Activated T-cell treated with anti-CD3 and anti-CD28 coated beads for 4 hours (primary cell): ENCODE results near the gene PMM1.
"Not testable (repeated sequence)": the region's sequence is repeated elsewhere in the genome, so short reads cannot be mapped to it uniquely, and the experiment has no call there.

Source experiments
- DNase-seq: peaks from one replicate; pipeline ENCODE4 v3.0.0-alpha.2; 2020

The PMM1 gene

DNA sequence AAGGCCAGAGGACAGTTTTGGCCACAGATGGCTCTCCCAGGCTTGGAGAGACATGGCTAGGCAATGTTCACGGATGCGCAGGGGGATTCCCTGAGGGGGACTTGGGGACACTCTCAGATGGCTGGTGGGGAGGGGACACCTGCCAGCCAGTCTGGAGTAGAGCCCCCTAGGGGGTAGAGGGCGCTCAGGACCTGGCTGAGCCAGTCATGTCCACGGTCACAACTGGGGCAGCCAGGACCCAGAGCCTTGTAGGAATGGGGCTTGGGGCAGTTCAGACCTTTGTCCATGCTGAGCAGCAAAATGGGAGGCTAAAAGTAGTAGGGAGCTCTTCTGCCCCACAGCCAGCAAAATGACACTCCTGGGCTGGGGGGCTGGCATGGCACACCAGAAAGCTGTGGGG lies 27.2 kb downstream of the PMM1 start:
- DNase-seq = no peak

- no peak for DNase-seq
These were observed 27.9 kb downstream of the PMM1 start for GRCh38 chr22:41561788-41562187.

GRCh38 chr22:41561335-41561734 lies 28.3 kb downstream of the PMM1 start:
- DNase-seq = no peak

DNA sequence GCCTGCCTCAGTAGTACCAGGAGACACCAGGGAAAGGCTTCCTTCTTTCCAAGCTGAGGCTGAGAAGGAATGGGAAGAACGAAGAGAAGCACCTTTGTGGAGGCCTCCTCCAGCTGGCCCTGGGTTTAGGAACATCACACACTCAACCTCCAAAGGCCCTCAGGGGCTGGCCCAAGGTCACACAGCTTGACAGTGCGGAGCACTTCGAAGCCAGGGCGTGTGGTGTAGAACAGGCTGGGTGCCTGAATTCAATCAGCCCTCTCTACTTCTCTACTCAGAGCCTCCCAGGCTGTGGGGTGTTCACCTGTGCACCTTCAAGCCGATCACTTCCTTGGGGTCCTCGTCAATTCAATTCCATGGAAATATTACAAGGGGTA lies 29.6 kb downstream of the PMM1 start:
- no peak for DNase-seq

- not testable (repeated sequence) for DNase-seq
These were observed 31.4 kb downstream of the PMM1 start for GRCh38 chr22:41558241-41558630.

DNA sequence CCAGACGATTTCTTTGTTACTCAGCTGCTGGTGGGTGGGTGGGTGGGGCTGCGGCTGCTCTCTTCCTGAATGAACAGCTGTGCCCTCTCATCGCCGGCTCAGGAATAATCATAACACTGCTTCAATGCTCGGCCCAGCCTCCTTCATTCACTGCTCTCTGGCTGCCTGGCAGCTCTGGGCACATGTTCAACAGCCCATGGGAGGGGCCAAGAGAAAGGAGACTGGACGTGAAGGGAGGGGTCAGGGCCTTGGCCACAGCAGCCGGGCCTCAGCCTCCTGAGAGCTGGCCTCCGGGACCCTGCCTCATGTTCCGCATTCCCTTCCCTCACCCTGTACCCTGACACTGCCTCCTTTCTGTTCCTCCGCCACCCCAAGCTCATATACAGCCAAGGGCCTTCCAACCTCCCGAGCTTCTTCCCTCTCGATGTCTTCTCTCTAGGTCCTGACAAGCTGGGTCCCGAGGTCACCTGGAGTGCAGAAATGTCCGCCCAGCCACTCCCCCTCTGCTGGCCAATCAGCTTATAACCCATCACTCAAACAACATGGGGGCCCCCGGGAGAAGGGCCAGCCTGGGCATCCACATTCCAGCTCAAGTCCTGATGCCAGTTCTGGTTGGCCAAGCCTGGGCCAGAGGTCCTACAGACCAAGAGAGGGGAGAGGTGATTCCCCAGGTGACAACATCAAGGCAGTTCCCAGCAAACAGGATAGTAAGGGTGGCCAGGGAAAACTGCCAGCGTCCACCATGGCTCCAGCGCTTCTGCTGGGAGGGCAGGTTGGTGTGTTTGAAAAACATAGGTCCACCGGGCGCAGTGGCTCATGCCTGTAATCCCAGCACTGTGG lies 32.0 kb downstream of the PMM1 start:
- no peak for DNase-seq

DNA sequence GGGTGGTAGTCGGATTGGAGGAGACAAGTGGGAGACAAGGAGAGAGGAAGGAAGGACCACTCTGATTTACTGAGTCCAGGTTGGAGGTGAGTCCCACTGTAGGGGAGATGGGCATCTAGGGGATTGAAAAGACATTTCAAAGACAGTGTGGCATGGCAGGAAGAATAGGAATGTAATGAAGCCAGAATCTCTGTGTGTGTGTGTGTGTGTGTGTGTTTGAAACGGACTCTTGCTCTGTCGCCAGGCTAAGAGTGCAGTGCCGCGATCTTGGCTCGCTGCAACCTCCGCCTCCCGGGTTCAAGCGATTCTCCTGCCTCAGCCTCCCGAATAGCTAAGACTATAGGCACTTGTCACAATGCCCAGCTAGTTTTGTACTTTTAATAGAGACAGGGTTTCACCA lies 33.1 kb downstream of the PMM1 start:
- no peak for DNase-seq

GRCh38 chr22:41555325-41555982 lies 34.2 kb downstream of the PMM1 start:
- no peak for DNase-seq

DNA sequence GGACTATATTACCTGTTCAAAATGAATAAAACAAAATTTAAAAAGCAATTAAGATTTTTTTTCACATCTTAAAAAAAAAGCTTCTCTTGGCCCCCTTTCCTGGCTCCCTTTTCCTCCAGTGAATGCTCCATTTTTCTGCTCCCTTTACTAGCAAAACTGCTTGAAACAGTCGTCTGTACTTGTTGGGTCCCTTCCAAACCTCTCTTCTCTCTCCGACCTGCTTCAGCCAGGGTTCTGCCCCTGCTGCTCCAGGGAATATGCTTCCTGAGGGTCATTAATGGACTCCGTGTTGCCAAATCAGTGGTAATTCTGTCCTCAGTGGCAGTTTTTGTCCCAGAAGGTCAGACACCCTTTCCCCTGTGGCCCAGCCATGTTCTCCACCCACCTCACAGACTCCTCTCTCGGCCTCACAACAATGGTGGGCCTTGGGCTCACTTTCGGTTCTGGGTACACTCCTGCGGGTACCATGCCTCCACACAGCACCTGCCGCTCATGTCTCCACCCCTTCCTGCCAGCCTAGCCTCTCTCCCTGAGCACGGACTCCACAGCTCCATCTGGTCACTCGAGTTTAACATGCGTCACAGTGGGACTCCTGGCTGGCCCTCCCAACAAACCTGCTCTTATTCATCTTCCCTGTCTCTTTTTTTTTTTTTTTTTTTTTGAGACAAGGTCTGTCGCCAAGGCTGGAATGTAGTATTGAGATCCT lies 37.6 kb downstream of the PMM1 start:
- no peak for DNase-seq

- no peak for DNase-seq
These were observed 38.6 kb downstream of the PMM1 start for GRCh38 chr22:41550952-41551491.

- no peak for DNase-seq
These were observed 40.8 kb downstream of the PMM1 start for GRCh38 chr22:41548830-41549211.

DNA sequence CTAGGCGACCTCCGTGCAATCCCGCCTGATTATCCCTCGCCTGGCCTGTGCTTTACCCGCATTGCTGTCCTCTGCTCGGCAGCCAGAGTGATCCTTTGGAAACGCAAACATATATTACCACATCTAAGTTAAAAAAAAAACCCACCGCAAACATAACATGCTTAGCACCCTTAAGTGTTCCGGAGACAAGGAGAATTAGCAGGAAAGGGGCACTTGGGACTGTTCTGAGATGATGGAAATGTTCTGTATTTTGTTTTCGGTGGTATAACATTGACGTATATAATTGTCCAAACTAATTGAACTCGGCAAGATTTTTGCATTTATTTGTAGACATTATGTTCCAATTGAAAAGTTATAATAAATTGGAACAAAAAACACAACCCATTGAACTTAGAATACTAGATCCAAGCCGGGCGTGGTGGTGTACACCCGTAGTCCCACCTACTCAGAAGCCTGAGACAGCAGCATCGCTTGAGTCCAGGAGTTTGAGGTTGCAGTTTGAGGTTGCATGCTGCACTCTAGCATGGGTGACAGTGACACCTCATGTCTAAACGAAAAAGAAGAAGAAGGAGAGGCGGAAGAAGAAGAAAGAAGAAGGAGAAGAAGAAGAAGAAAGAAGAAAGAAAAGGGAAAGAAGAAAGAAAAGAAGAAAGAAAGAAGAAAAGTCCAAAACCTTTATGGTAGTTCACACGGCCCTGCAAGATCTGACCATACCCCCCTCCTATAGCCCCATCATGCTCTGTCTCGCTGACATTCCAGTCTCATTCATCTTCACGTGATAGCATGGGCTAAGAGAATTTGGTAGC lies 44.8 kb downstream of the PMM1 start:
- DNase-seq = no peak

- peak; percentile 93 for DNase-seq
These were observed 45.6 kb downstream of the PMM1 start, which contains the start of gene POLR3H for GRCh38 chr22:41543854-41544670. Gene POLR3H, minus strand, starts transcription at chr22:41544470. Its CDS starts 369 bp downstream, at chr22:41544101.

DNA sequence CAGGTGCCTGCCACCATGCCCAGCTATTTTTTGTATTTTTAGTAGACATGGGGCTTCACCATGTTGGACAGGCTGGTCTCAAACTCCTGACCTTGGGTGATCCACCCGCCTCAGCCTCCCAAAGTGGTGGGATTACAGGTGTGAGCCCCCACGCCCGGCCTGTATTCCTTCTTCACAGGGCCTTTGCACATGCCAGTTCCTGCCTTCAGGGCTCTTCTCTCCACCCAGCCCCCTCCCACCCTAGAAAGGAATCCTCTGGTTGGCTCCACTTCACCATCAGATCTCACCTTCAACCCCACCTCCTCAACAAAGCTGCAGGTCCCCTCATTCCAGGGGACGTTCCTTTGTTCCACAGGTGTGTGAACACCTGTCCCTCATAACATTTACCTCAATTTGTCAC lies 47.4 kb downstream of the PMM1 start:
- no peak for DNase-seq

GRCh38 chr22:41541484-41541883 lies 48.2 kb downstream of the PMM1 start:
- DNase-seq = no peak

DNA sequence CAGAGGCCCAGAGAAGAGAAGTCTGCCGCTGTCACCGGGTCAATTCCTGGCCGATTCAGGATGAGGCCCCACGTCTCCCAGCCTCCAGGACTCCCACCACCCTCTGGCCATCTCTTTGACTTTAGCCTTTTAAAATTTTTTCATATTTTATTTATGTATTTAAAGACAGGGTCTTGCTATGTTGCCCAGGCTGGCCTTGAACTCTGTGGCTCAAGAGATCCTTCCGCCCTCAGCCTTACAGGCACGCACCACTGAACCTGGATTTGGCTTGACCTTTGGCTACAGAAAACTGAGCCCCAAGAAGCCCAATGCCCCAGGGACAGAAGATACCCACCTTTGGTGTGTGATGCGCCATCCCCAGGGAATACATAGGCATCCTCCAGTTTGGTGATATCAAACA lies 49.3 kb downstream of the PMM1 start:
- DNase-seq = no peak

DNA sequence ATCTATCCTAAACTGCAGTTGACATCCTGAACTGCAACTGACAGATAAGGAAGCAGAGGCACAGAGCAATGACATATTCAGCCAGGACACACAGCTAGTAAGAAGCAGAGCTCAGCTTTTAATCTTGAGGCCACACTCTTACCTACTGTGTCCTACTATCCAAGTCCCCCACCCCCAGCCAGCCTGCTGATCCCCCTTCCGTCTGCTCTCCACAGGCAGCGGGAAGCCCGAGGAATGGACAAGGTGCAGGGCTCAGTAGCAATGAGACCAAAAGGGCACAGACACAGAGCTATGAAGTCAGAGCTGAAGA lies 49.7 kb downstream of the PMM1 start:
- no peak for DNase-seq

- DNase-seq = no peak
These were observed 50.3 kb downstream of the PMM1 start for GRCh38 chr22:41539146-41540005.

GRCh38 chr22:41538583-41538982 lies 51.1 kb downstream of the PMM1 start:
- DNase-seq = no peak

DNA sequence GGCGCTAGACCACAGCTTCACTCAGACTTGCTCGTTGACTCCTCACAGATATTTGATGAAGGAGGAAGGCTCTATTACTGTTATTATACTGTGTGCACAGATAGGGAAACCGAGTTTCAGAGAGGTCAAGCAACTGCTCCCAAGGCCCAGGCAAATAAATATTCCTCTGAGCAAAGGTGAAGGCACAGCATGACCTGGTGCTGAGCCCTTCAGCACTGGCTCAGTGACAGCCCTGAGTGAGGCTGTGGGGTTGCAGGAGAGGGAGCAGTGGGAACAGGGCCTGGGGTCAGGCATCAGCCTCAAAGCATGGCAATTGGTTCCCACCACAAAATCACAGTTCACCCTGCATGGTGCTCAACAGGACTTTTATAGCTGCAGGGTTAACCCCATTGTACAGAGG lies 52.4 kb downstream of the PMM1 start:
- DNase-seq = no peak

DNA sequence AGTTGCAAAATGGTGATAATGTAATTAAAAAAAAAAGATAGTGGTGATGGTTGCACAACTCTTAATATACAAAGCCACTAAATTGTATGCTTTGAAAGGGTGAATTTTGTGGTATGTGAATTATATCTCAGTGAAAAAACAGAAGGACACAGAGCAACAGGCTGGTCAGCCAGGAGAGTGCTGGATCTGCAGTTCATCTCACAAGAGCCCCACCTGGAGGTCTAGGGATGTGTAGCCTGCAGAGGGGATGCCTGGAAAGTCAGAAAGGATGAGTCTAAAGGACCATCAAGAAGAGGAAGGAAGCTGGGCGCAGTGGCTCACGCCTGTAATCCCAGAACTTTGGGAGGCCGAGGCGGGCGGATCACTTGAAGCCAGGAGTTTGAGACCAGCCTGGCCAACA lies 54.4 kb downstream of the PMM1 start:
- no peak for DNase-seq
